ENCODE results near the gene ICAM2. TPM values are rescaled to one million over a fixed set of nuclear protein-coding genes. Genes with fewer than 3 reads are reported as not detected.

The ICAM2 gene
- total RNA-seq, 1 experiment from 2014 or later, result 0.33 TPM

- H3K4me1 Mint-ChIP-seq, result peaks cover 12% of the 10 kb centered on the region
- no peak for TF ChIP-seq RORB (CRISPR knock-in tag; IDR thresholded peaks at IDR 0.05)
- no peak for TF ChIP-seq NFE2L1 (CRISPR knock-in tag; IDR thresholded peaks at IDR 0.05)
- TF ChIP-seq FOXP1 (CRISPR knock-in tag; IDR thresholded peaks at IDR 0.05; ENCODE audit: borderline replicate concordance), result no peak
- no peak for TF ChIP-seq JUN (CRISPR knock-in tag; IDR thresholded peaks at IDR 0.05)
- no peak for TF ChIP-seq ZNF281 (CRISPR knock-in tag; IDR thresholded peaks at IDR 0.05)
- TF ChIP-seq E2F5 (CRISPR knock-in tag; IDR thresholded peaks at IDR 0.05), result no peak
- TF ChIP-seq FOXJ3 (CRISPR knock-in tag; IDR thresholded peaks at IDR 0.05; ENCODE audit: borderline replicate concordance), result no peak
- no peak for TF ChIP-seq FOXK1 (CRISPR knock-in tag; IDR thresholded peaks at IDR 0.05)
- TF ChIP-seq OVOL2 (CRISPR knock-in tag; IDR thresholded peaks at IDR 0.05; ENCODE audit: borderline replicate concordance), result no peak
- no peak for TF ChIP-seq MYBL2 (CRISPR knock-in tag; IDR thresholded peaks at IDR 0.05)
- TF ChIP-seq SOX15 (CRISPR knock-in tag; IDR thresholded peaks at IDR 0.05), result no peak
- no peak overlapping the region for H3K27ac Mint-ChIP-seq
- no peaks in the 10 kb centered on the region; the same call in 1 of the 2 replicates for H3K36me3 Mint-ChIP-seq
- no peak for ATAC-seq
- ChIA-PET POLR2A (no interaction called here), CTCF (interaction anchor here (0.6 to 11.8 kb wide), 5 partner anchors 35 to 268 kb away, joined by 3 to 147 read pairs (median 4); partner anchors contain the start of gene GH1)
- no peak for DNase-seq (ENCODE audit: low spot score)
- no peaks in the 10 kb centered on the region for H3K9me3 Mint-ChIP-seq
- no peaks in the 10 kb centered on the region for H3K27me3 Mint-ChIP-seq (ENCODE audit: low read depth)
- H3K4me3 Mint-ChIP-seq, result no peak overlapping the region
Measured at GRCh38 chr17:63955791-63956190, 64.6 kb downstream of the ICAM2 start.

- ChIA-PET CTCF (interaction anchor here (1.4 to 11.8 kb wide), 3 partner anchors 25 to 109 kb away, joined by 3 to 147 read pairs (median 3); partner anchors contain the start of gene GH1), POLR2A (no interaction called here)
- H3K36me3 Mint-ChIP-seq, result no peaks in the 10 kb centered on the region; the same call in 1 of the 2 replicates
- DNase-seq (ENCODE audit: low spot score) (no peak), ATAC-seq (no peak)
- H3K9me3 Mint-ChIP-seq, result no peaks in the 10 kb centered on the region
- no peak overlapping the region for H3K27ac Mint-ChIP-seq
- H3K4me1 Mint-ChIP-seq, result peaks cover 8% of the 10 kb centered on the region
- no peak overlapping the region for H3K4me3 Mint-ChIP-seq
- H3K27me3 Mint-ChIP-seq (ENCODE audit: low read depth), result no peaks in the 10 kb centered on the region
- no peak for TF ChIP-seq ZSCAN18 (CRISPR knock-in tag; IDR thresholded peaks at IDR 0.05)
- no peak for TF ChIP-seq TEAD4 (CRISPR knock-in tag; IDR thresholded peaks at IDR 0.05)
- no peak for TF ChIP-seq ZNF232 (CRISPR knock-in tag; IDR thresholded peaks at IDR 0.05)
- no peak for TF ChIP-seq ZNF671 (CRISPR knock-in tag; IDR thresholded peaks at IDR 0.05)
- TF ChIP-seq GABPB1 (CRISPR knock-in tag; IDR thresholded peaks at IDR 0.05), result no peak
- no peak for TF ChIP-seq ERG (CRISPR knock-in tag; IDR thresholded peaks at IDR 0.05)
- no peak for TF ChIP-seq PRDM15 (CRISPR knock-in tag; IDR thresholded peaks at IDR 0.05)
- TF ChIP-seq ESRRA (CRISPR knock-in tag; IDR thresholded peaks at IDR 0.05; ENCODE audit: borderline replicate concordance), result no peak
- TF ChIP-seq MAX (CRISPR knock-in tag; IDR thresholded peaks at IDR 0.05), result no peak
- TF ChIP-seq NR3C1 (CRISPR knock-in tag; conservative IDR thresholded peaks at IDR 0.05; ENCODE audit: low read depth), result no peak
- no peak for TF ChIP-seq ATF3 (CRISPR knock-in tag; conservative IDR thresholded peaks at IDR 0.05)
- TF ChIP-seq EMX1 (CRISPR knock-in tag; IDR thresholded peaks at IDR 0.05), result no peak
- TF ChIP-seq ZNF281 (CRISPR knock-in tag; IDR thresholded peaks at IDR 0.05), result no peak
Measured at GRCh38 chr17:63955232-63955631, 65.2 kb downstream of the ICAM2 start.
